Testis (tissue), 3 donors: ENCODE measurements around the gene TGFBI. TPM values are rescaled to one million over a fixed set of nuclear protein-coding genes. Genes with fewer than 3 reads are reported as not detected.

Source experiments
- DNase-seq: peaks from one replicate; pipeline ENCODE4 v3.0.0-alpha.2; 2019
- H3K27ac ChIP-seq, 2 donors: fragments of 200-600 bp; sonication (generic); one replicate each; pipeline ENCODE4 v1.5.1; 2019
- H3K27me3 ChIP-seq: fragments of 200-600 bp; sonication (generic); one replicate; pipeline ENCODE4 v1.5.1; 2019
- H3K36me3 ChIP-seq: fragments of 200-600 bp; sonication (generic); one replicate; pipeline ENCODE4 v1.5.1; 2017; ENCODE audit warnings: low read depth; ENCODE audit errors: missing control alignments
- H3K4me1 ChIP-seq: fragments of 200-600 bp; sonication (generic); one replicate; pipeline ENCODE4 v1.5.1; 2019
- H3K4me3 ChIP-seq, 2 donors: fragments of 200-600 bp; sonication (generic); one replicate each; pipeline ENCODE4 v1.5.1; 2017 to 2019
- H3K9me3 ChIP-seq: fragments of 200-600 bp; sonication (generic); one replicate; pipeline ENCODE4 v1.5.1; 2017
- CTCF ChIP-seq, 3 experiments: fragments of 450-650 bp in 2 of 3; fragments of 200-600 bp in 1 of 3; sonication (generic) in 1 of 3; IDR thresholded peaks; one replicate each; pipeline ENCODE4 v1.5.1; 2016 to 2019; ENCODE audit warnings: antibody characterized with exemption in 3 of 3, mild to moderate bottlenecking in 2 of 3, moderate library complexity in 1 of 3
- POLR2A ChIP-seq: fragments of 450-650 bp; IDR thresholded peaks from one replicate; pipeline ENCODE4 v1.6.1; 2017; ENCODE audit warnings: antibody characterized with exemption, mild to moderate bottlenecking, moderate library complexity
- WGBS, 2 donors: methylation state at CpG; one replicate each; pipeline ENCODE4 v1.1.5; 2018; 5-methylcytosine and 5-hydroxymethylcytosine counted together
- intact Hi-C: fragments of 100-400 bp; cut with DNase I; formaldehyde crosslinking; loops from one replicate; pipeline ENCODE4 v1.15.1; 2023; ENCODE audit warnings: low total_unique reads
- polyA plus RNA-seq: library from polyadenylated mRNA; stranded (reverse); fragments of 350-450 nt; fragmentation: Illumina TruSeq; extraction: RNeasy Lipid Tissue Mini Kit (QIAGEN cat#74804); gene quantifications from one replicate; pipeline ENCODE4 v1.2.3, GENCODE V29; 2014; ENCODE audit warnings: low read depth, low replicate concordance; ENCODE audit not compliant: insufficient read depth
- total RNA-seq, 2 donors: library from RNA; depleted of rRNA; stranded (reverse); fragments of >200 nt; gene quantifications; one replicate each; pipeline ENCODE4 v1.2.3, GENCODE V29; 2016

TGFBI gene
- total and polyA plus RNA-seq, 3 donors from 2014 or later, result 9.0 to 77.2 (median 15.4) TPM

- no peak for DNase-seq
- H3K27ac ChIP-seq, result no peak overlapping the region
- no peaks in the 10 kb centered on the region for H3K36me3 ChIP-seq
- no peaks in the 10 kb centered on the region for H3K9me3 ChIP-seq
- H3K4me1 ChIP-seq, result no peaks in the 10 kb centered on the region
- WGBS, 2 donors, result 84 to 85% methylated on average over 3 of the region's 3 CpGs
- no peaks in the 10 kb centered on the region for H3K27me3 ChIP-seq
- TF ChIP-seq CTCF (IDR thresholded peaks at IDR 0.05) (no peak), POLR2A (no peak)
- intact Hi-C loops, result no loop called here
- H3K4me3 ChIP-seq, result no peak overlapping the region
Measured at GRCh38 chr5:135986401-135986800, 42.4 kb upstream of the TGFBI start.

GRCh38 chr5:135986891-135987401 lies 41.8 kb upstream of the TGFBI start:
- DNase-seq, result no peak
- no peak for TF ChIP-seq CTCF (IDR thresholded peaks at IDR 0.05)
- no peak for TF ChIP-seq POLR2A
- 52 to 61% methylated on average over 3 of the region's 3 CpGs for WGBS, 2 donors
- H3K27ac ChIP-seq, result no peak overlapping the region
- H3K27me3 ChIP-seq, result no peaks in the 10 kb centered on the region
- no peaks in the 10 kb centered on the region for H3K4me1 ChIP-seq
- no peaks in the 10 kb centered on the region for H3K36me3 ChIP-seq
- H3K9me3 ChIP-seq, result no peaks in the 10 kb centered on the region
- no peak overlapping the region for H3K4me3 ChIP-seq
- intact Hi-C loops, result no loop called here

GRCh38 chr5:135988546-135988945 lies 40.2 kb upstream of the TGFBI start:
- DNase-seq, result no peak
- H3K36me3 ChIP-seq, result no peaks in the 10 kb centered on the region
- H3K4me1 ChIP-seq, result no peaks in the 10 kb centered on the region
- no peaks in the 10 kb centered on the region for H3K27me3 ChIP-seq
- WGBS, 2 donors, result 87 to 94% methylated on average over 3 of the region's 3 CpGs
- TF ChIP-seq POLR2A, result no peak
- H3K27ac ChIP-seq, result no peak overlapping the region
- no peak overlapping the region for H3K4me3 ChIP-seq
- H3K9me3 ChIP-seq, result no peaks in the 10 kb centered on the region
- intact Hi-C loops, result no loop called here

- H3K36me3 ChIP-seq, result no peaks in the 10 kb centered on the region
- TF ChIP-seq CTCF (IDR thresholded peaks at IDR 0.05) (no peak), POLR2A (no peak)
- intact Hi-C loops, result no loop called here
Measured at GRCh38 chr5:135989686-135990085, 39.1 kb upstream of the TGFBI start.

GRCh38 chr5:135990528-135991255 lies 38.1 kb upstream of the TGFBI start:
- Histone ChIP-seq H3K4me1 (peaks cover 5% of the 10 kb centered on the region), H3K27ac (no peak overlapping the region), H3K36me3 (no peaks in the 10 kb centered on the region), H3K4me3 (no peak overlapping the region), H3K27me3 (no peaks in the 10 kb centered on the region), H3K9me3 (no peaks in the 10 kb centered on the region)
- 53 to 66% methylated on average over 16 to 21 of the region's 21 CpGs for WGBS, 2 donors
- TF ChIP-seq CTCF (IDR thresholded peaks at IDR 0.05) (no peak), POLR2A (no peak)
- intact Hi-C loops, result no loop called here
- DNase-seq, result no peak

More at GRCh38 chr5:135989686-135990085, 39.1 kb upstream of the TGFBI start:
- DNase-seq, result no peak
- 88% methylated on average over 7 of the region's 7 CpGs for WGBS, 2 donors
- Histone ChIP-seq H3K9me3 (no peaks in the 10 kb centered on the region), H3K4me1 (peaks cover 5% of the 10 kb centered on the region), H3K27me3 (no peaks in the 10 kb centered on the region), H3K27ac (no peak overlapping the region), H3K4me3 (no peak overlapping the region)
